Ureter (tissue), 1 donor: ENCODE data around the gene VAV2. TPM values are rescaled to one million over a fixed set of nuclear protein-coding genes. Genes with fewer than 3 reads are reported as not detected.

Source experiments
- DNase-seq: peaks from one replicate; pipeline ENCODE4 v3.0.0-alpha.2; 2020; ENCODE audit warnings: low spot score
- total RNA-seq: library from RNA; stranded (reverse); gene quantifications from one replicate; pipeline ENCODE4 v1.2.4, GENCODE V29; 2023
- donor health status: DM: yes; HTN: yes; CAD: no.

Gene VAV2
- total RNA-seq, 1 donor from 2014 or later = 38.9 TPM

DNA sequence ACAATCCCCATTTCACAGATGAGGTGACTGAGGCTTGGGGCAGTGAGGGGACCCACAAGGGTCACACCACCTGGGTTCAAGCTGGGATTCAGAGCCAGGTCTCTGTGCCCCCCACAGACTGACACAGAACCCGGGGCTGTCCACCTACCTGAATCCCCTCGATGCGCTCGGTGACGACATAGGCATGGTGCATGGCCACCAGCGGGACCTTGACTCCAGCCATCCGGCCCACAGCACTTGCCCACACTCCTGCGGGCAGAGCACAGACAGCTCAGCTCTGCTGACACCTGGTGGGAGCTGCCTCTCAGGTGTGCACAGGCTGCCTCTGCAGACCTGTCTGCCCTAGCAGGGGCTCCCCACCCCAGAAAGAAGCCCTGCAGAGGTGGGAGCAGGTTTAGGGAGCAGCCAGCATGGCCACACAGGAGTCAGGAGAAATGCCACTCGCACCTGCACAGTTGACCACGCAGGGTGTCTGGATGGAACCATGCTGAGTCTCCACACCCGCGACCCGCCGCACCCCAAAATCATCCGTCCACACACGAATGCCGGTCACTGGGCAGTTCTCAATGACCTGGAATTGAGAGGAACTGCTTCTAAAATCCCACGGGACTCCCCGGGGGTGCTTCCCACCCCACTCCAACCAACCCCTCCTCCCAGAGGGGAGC, 262.4 kb downstream of the VAV2 start:
- peak; percentile 35 for DNase-seq

DNA sequence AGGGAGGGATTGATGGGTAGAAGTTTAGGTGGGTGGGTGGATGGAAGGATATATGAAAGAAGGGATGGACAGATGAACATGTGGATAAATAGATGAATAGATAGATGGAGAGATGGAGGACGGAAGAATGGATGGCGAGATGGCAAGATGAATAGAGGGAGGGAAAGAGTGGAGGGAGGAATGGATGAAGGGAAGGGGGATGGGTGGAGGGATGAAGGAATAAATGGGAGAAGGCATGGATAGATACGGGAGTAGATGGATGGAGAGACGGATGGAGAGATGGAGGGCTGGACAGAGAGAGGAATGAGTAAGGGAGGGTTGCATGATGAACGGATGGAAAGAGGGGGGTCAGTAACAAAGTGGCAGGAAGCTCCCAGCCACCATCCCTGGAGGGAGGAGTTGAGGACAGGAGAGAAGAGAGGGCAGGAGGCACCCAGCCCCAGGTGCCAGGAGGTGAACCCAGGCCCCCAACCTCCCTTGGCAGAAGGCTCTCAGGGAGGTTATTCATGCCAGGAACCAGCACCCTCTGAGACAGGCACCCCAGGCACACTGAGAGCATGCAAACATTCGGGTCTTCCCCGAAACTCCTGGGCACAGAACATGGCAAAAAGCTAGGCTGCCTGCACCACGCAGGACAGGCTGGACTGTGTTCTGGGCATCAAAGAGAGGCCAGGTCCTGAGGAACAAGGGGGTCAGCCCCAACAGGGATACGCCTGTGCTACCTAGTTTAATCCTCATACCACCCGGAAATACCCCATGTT, 263.1 kb downstream of the VAV2 start:
- DNase-seq = peak; percentile 30

- peak; percentile 41 for DNase-seq
Measured at GRCh38 chr9:133727876-133728441, 264.2 kb downstream of the VAV2 start.

- peak; percentile 22 for DNase-seq
Measured at GRCh38 chr9:133727277-133727875, 264.7 kb downstream of the VAV2 start.

GRCh38 chr9:133726401-133727276, 265.5 kb downstream of the VAV2 start:
- DNase-seq = peak; percentile 56

GRCh38 chr9:133725886-133726285, 266.2 kb downstream of the VAV2 start:
- peak; percentile 40 for DNase-seq

DNA sequence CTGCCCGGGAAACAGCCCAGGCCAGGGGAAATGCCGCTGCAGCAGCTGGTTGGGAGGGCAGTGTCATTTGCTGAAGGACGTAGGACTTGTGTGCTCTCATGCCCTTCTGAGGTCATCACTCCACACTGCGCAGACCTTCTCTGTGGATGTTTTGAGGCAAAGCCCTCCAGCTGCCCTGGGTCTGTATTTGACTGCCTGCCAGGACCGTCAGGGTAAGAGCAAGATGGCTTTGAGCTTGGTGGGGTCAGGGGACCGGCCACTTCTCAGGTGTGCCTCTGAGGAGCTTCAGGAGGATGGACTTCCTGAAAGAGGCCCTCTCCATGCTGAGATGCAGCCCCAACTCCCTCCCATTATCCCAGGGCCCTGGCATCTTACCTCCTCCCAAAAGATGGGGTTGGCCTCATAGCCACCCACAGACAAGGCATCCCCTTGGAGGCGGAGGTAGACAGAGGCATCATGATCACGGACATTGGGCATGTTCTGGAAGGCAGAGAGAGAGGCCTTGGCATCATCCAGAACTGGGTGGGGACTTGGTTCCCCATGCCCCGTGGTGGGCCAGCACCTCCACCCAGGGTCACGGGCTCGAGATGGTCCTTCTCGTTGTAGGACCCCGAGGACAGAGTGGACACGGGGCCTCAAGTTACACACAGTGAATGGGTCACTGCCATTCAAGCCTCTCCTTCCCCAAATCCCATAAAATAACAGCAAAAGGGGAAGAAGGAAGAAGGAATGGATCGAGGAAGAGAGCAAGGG, 273.4 kb downstream of the VAV2 start:
- DNase-seq = no peak

GRCh38 chr9:133717113-133718031, 274.8 kb downstream of the VAV2 start:
- DNase-seq = no peak

DNA sequence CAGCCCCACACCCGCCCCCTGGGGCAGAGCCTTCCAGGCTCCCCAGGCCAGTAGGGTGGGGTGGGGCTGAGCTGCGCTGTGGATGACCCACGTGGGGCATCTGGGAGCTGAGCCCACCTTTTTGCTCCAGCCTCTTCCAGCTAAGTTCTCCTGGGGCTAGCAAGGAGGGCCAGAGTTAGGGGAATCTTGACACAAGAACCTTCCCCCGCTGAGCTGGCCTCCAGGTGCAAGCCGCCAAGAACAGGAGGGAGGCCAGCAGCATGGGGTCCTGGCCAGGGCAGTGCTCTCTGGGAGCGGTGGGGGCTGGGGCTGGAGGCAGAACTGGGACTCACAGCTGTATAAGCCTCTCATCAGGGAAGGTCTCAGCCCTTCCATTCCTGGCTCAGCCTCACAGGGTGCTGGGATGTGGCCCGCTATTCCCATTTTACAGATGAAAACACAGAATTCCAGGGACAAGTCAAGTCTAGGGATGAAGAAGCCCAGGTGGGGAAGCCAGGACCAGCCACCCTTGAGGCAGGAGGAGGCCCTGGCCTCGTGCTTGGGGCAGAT, 275.5 kb downstream of the VAV2 start:
- no peak for DNase-seq

- DNase-seq = no peak
Measured at GRCh38 chr9:133715866-133716563, 276.1 kb downstream of the VAV2 start.

DNA sequence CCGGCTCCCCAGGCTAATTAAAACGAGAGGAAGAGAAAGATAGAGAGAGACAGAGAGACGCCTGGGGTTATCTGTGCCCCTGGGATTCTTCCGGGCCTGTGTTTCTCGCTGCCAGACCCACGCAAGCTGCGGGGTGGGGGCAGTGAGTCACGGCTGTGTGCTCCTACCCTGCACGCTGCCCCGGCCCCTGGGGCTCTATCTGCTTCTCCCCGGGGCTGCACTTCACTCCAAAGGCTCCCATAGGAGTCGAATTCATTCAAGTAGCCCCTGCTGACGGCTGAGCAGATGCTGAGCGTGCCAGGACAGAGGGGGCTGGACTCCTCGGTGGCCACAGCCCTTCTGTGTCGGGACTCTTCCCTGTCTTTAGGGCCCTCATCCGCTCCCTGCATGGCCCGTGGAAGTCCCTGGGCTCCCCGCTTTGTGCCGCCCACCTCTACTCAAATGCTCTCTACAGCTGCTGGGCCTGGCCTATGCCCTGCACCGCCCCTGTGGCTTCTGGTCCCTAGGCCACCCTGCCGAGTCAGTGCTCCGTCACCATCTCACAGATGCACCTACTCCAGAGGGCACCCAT, 276.7 kb downstream of the VAV2 start:
- DNase-seq = no peak

DNA sequence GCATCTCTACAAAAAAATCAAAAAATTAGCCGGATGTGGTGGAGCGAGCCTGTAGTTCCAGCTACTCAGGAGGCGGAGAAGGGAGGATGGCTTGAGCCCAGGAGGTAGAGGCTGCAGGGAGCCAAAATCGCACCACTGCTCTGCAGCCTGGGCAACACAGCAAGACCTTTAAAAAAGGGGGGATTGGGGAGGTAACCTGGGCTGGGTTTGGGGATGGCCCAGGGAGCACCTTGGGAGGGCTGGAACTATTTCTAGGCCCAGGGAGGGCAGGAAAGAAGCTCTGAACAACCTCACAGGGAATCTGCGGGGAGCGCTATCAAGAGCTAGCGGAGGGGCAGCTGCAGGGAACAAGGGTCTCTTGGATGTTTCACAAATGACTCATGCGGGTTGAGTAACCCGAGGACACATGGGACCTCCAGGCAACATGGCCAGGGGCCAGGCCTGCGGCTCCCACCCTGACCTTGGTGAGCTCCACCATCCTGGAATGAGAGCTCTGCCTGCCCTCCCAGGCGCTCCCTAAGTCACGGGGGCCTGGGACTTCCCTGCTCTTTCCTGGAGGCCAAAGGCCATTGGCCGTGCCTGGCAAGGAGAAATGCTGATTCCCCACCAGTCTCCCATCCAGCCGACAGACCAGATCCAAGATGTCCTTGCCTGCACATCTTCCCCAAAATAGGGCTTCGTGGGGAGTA, 277.4 kb downstream of the VAV2 start:
- no peak for DNase-seq

DNA sequence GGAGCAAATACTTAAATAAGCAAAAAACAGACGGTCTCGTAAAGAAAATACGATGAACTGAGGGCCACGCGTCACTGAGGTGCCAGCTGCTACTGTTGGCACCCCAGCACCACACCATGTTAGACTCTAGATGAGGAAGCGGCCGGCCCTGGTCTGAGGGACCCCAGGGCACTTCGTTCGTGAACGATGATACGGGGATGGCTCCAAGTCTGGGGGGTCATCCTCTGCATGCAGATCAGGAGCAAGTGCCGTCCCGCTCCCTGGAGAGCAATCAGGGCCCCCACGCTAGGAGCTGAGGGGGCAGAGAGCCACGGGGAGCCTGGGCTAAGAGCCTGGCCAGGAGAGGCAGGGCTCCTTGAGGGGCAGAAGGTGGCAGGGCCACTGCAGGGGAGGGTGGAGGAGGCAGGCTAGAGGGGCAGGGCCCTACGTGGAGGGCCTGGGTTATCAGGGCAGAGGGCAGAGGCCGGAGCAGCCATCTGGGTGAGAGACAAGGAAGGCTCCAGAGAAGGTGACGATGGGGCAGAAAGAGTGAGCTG, 278.1 kb downstream of the VAV2 start:
- DNase-seq = no peak

DNA sequence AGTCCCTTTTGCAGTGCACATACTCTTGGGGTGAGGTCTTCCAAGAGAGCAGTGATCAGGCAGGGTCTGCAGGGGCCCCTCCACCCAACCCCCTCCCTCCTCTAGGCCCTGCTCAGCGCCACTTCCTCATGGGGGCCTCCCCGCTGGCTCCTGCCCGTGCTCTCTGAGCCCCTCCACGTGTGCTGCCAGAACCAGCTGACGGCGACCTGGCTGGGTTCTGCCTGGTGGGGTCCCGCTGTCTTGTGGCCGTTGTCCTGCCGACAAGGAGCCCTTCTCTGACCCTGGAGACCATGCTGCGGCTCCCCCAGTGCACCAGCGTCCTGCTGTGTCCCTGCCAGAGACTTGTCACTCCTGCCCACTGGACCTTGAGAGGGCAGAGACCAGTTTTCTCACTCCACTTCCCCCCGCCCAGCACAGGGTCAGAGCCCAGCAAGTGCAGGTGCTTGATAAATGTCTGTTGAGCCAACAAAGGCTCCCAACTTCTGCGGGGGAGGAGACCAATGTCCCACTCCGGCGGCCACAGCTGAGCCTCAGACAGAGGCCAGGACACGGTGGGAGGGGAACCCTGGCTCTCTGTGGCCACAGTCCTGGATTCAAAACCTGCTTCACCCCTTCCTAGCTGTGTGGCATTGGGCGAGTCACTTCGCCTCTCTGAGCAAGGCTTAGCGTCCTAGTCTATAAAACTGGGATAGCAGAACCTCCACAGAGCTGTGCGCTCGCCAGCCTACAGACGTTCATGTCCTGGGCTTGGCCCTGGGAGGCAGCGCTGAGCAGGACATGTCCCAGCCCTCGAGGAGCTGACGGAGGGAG, 278.8 kb downstream of the VAV2 start:
- no peak for DNase-seq

DNA sequence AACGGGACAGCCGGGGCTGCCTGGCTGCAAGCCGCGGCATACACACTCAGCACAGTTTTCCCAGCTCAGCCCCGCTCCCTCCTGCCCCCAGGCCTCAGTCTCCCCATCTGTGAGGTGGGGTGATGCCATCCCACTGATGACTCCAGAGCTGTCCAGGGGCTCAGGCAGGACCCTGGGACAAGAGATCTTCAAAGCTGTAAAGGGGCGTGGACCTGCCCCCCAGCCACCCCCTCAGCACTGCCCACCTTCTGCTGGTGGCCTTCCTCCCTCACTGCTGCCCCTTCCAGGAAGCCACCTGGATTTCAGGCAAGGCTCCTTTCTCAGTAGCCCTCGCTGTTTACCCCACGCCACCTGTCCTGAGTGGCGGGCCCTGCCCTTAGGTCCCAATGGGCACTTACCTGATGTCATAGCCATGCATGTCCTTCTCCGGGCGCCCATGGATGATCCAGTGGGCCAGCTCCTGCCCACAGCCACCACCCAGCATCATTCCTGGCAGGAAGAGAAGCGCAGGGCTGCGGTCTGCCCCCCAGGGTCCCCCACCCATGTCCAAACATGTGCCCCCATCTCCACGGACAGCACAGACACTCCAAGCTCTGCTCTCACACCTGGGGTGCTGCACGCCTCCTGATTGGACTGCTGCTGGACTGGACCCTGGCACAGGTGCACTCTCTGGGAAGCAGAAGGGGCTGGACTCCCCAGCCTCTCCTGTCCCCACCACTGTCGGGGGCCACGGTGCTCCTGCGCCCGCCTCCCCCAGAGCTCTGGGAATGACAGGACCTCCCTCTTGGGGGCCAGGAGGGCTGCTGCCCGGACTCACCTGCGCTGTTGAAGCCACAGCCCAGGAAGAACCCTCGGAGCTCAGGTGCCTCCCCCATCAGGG, 279.7 kb downstream of the VAV2 start:
- no peak for DNase-seq
